GM08714 (cell line): ENCODE data around the gene MMAB.

ENCODE experiments used
- H3K4me3 ChIP-seq: fragments of 200-500 bp; sonication (Bioruptor generic); 2 replicates; pipeline ENCODE4 v1.5.1; 2014; ENCODE audit warnings: mild to moderate bottlenecking, low read length, inconsistent platforms
- ZNF274 ChIP-seq: IDR thresholded peaks from 2 replicates; pipeline ENCODE4 v1.6.1; 2012; ENCODE audit warnings: mild to moderate bottlenecking, low read depth, low read length

MMAB gene

DNA sequence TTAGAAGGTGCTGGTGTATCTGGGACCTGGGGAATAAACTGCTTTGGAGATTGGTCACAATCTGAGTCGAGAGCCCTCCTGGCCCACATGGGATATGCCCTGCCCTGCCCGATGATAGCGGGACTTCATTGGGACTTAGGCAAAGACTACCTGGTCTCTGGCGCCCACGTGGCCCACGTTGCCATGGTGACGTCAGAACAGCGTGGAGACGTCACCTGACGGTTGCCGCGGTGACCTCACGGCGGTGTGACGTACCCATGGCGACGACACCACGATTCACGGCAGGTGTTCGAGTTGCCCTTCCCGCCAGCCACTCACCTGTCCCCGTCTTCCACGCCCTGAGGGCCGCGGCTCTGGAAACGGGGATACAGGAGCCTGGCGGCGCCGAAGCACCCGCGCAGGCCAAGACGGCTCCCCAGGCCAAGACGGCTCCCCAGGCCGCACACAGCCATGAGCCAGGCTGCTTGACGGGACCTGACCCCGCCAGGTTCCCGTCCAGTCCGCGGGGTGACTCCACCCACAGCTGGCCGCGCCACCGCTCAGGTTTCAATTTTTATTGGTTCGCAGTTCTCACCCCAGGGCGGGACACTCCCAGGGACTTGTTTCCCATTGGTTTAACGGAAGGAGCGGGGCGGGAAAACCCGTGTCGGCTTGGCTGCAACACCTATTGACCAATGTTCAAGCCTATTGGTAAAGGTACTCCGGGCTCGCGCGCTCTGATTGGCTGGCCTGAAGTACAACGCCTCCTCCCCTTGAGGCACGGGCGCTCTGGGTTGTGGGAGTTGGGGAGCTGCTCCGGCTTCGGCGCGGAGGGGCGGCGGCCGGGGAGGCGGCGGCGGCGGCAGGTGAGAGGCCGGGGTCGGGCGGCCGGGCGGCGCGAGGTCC is at the start of gene MMAB, which contains the start of gene MVK:
MMAB (minus strand) TSS at position 476 of the 885 bp plus-strand sequence; CDS start at position 452, 24 bp downstream.
MVK (plus strand) TSS at position 766 of the 885 bp plus-strand sequence. CDS start 1,029 bp downstream, outside the sequence.
- TF ChIP-seq ZNF274, result no peak
- H3K4me3 ChIP-seq, result peak within 1 kb of the TSS; percentile 97

DNA sequence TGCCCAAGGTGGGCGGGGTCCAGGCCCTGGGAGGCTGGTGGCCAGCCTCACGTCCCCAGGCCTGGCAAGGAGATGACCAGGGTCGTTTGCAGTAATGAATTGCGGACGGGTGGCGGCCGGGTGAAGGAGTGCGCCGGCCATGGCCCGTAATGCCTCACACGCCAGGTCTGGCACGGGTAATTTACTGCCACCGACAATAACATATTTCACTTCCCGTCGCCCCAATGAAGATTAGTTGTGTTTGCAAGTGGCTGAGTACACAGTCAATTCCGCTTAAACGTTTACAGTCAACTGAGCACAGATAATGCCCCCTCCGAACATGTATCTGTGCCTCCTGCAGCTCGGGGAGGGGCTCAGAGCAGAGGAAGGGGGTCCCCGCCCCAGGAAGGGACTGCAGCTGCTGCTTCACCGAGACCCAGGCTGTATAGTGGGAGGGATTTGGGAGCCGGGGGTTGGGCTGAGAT is 48.6 kb upstream of the MMAB start:
- no peak for TF ChIP-seq ZNF274
- no peak overlapping the region for H3K4me3 ChIP-seq

DNA sequence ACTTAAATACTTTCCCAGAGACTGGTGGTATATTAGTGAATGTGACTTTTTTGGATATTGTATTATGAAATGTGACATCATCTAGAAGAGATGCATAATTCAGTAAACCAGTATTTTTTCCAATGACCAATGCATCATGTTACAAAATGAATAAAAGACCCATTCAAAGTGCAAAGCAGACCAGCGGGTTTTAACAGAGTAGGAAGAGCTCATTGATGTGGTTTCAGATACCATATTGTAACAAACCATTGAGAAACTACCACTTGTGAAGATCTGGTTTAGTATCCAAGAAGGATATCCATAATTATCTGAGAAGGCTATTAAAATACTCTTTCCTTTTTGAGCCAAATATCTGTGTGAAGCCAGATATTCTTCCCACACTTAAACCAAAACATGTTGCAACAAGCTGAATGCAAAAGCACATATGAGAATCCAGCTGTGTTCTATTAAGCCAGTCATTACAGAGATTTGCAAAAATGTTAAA is 47.9 kb upstream of the MMAB start:
- H3K4me3 ChIP-seq, result no peak overlapping the region
- no peak for TF ChIP-seq ZNF274

DNA sequence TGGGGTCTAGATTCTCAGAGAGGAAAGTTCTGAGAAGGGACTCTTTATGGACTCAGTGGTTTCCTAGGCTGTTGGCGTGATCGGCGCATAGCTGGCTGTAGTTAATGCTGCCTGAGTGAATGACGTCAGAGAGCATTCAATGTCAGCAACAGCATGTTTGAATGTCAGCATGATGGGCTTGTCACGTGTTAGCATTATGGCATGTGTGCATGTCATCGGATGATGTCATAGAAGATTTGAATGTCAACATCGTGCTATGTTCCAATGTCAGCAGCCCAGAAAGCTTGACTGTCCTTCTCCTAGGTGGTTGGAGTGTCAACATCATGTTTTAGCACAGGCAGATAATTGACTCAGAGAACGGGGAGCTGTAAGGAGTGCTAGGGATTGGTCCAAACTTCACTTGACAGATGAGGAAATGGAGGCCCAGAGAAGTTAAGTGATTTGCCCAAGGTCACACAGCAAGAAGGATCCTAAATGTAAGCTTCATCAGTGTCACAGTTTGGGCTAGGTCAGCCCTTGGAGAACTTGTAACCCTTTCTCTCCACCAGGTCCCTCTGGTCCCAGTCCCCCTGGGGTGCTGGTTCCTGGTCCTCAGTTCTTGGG is 45.8 kb upstream of the MMAB start:
- no peak for TF ChIP-seq ZNF274
- H3K4me3 ChIP-seq, result no peak overlapping the region

GRCh38 chr12:109618082-109618481 is 44.8 kb upstream of the MMAB start:
- TF ChIP-seq ZNF274, result no peak
- H3K4me3 ChIP-seq, result no peak overlapping the region

GRCh38 chr12:109617491-109617890 is 44.2 kb upstream of the MMAB start:
- no peak overlapping the region for H3K4me3 ChIP-seq
- no peak for TF ChIP-seq ZNF274

- H3K4me3 ChIP-seq, result no peak overlapping the region
- TF ChIP-seq ZNF274, result no peak
These were observed 42.4 kb upstream of the MMAB start for GRCh38 chr12:109615556-109616229.

GRCh38 chr12:109613649-109614455 is 40.5 kb upstream of the MMAB start:
- H3K4me3 ChIP-seq, result no peak overlapping the region
- no peak for TF ChIP-seq ZNF274

DNA sequence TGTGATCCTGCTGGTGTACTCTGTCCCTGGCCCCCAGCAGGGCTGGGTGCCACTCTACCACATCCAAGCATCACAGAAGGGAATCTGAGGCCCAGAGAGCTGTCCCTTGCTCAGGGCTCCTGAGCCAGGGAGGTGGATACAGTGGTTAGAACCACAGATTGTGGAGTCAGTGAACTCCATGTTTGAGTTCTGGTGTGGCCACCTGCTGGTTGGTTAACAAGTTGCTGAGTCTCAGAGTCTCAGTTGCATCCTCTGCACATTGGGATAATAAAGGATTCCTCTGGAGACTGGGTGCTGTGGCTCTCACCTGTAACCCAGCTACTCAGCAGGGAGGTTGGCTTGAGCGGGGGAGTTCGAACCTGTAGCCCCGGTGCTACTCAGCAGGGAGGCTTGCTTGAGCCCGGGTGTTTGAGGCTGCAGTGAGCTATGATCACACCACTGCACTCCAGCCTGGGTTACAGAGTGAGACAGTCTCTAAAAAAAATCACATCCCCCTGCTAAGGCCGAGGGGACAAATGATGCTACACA is 39.7 kb upstream of the MMAB start:
- TF ChIP-seq ZNF274, result no peak
- no peak overlapping the region for H3K4me3 ChIP-seq

- no peak overlapping the region for H3K4me3 ChIP-seq
- TF ChIP-seq ZNF274, result no peak
These were observed 38.7 kb upstream of the MMAB start for GRCh38 chr12:109612003-109612402.

DNA sequence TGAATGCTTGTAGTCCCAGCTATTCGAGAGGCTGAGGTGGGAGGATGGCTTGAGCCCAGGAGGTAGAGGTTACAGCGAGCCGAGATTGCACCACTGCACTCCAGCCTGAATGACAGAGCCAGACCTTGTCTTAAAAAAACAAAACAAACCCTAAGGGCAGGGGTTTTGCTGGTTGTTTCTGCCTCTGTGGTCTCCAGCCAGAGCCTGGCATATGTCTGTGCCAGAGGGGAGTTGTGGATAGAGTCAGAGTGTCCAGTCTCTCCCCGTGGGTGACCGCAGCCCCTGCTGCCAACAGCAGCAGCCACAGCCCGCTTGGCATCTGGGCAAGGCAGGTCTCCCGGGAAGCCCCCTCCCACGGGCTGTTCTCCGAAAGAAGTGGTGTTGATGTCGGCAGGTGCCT is 37.9 kb upstream of the MMAB start:
- TF ChIP-seq ZNF274, result no peak
- H3K4me3 ChIP-seq, result no peak overlapping the region

- no peak overlapping the region for H3K4me3 ChIP-seq
- TF ChIP-seq ZNF274, result no peak
These were observed 37.2 kb upstream of the MMAB start for GRCh38 chr12:109610523-109610922.

- H3K4me3 ChIP-seq, result no peak overlapping the region
- no peak for TF ChIP-seq ZNF274
These were observed 36.0 kb upstream of the MMAB start for GRCh38 chr12:109609342-109609741.
